Upper lobe of left lung (tissue), 4 donors: ENCODE measurements around the gene MRTFB.

Experiments used
- EP300 ChIP-seq, 4 donors: sonication (generic); formaldehyde crosslinking; IDR thresholded peaks; one replicate each; pipeline ENCODE4 v1.5.1; 2017; ENCODE audit warnings: antibody characterized with exemption in 4 of 4, control low read depth in 2 of 4
- POLR2A ChIP-seq, 4 donors: fragments of 450-650 bp; IDR thresholded peaks; one replicate each; pipeline ENCODE4 v1.5.1; 2016 to 2017; ENCODE audit warnings: antibody characterized with exemption in 4 of 4, mild to moderate bottlenecking in 2 of 4
- TF ChIP-seq, protein P1 (sequence below), 6 experiments: fragments of 450-650 bp in 4 of 6; fragments of 200-600 bp in 2 of 6; sonication (generic) in 2 of 6; IDR thresholded peaks; one replicate each; pipeline ENCODE4 v1.5.1; 2016 to 2019; ENCODE audit warnings: antibody characterized with exemption in 6 of 6

DNA sequence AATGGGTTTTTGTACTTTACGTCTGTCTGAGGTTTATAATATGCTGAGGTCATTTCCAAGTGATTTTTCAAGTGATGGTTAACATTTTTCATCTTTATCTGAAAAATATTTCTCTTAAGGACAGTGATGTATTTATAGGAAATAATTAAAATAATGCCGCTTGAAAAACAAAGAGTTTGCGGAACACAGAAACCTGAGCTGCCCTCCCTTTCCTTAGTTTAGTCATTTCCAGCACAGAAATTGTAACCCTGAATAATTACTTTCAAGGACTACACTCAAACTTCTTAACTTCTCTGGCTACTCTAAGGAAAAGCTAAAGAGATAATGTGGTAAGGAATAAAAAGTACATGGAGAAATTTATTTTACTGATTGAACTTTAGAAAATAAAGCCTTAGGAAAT lies 54.6 kb downstream of the MRTFB start:
- TF ChIP-seq, protein P1, sequence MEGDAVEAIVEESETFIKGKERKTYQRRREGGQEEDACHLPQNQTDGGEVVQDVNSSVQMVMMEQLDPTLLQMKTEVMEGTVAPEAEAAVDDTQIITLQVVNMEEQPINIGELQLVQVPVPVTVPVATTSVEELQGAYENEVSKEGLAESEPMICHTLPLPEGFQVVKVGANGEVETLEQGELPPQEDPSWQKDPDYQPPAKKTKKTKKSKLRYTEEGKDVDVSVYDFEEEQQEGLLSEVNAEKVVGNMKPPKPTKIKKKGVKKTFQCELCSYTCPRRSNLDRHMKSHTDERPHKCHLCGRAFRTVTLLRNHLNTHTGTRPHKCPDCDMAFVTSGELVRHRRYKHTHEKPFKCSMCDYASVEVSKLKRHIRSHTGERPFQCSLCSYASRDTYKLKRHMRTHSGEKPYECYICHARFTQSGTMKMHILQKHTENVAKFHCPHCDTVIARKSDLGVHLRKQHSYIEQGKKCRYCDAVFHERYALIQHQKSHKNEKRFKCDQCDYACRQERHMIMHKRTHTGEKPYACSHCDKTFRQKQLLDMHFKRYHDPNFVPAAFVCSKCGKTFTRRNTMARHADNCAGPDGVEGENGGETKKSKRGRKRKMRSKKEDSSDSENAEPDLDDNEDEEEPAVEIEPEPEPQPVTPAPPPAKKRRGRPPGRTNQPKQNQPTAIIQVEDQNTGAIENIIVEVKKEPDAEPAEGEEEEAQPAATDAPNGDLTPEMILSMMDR (IDR thresholded peaks at IDR 0.05), result no peak
- no peak for TF ChIP-seq POLR2A (IDR thresholded peaks at IDR 0.05)
- TF ChIP-seq EP300 (IDR thresholded peaks at IDR 0.05), result no peak
